Measurements from ENCODE around the gene TGIF1.

TGIF1 gene

GRCh38 chr18:3440341-3440740, 9.6 kb upstream of the TGIF1 start:
- no peak for DNase-seq

GRCh38 chr18:3441290-3441689, 8.7 kb upstream of the TGIF1 start:
- DNase-seq = peak; percentile 22

GRCh38 chr18:3442919-3443318, 7.1 kb upstream of the TGIF1 start:
- no peak for DNase-seq

- DNase-seq = no peak
Measured at GRCh38 chr18:3444296-3444695, 5.7 kb upstream of the TGIF1 start.

- no peak for DNase-seq
Measured at GRCh38 chr18:3444954-3445353, 5.0 kb upstream of the TGIF1 start.

GRCh38 chr18:3447068-3447894, 2.7 kb upstream of the TGIF1 start:
- DNase-seq = no peak

- DNase-seq = peak; percentile 97
Measured at GRCh38 chr18:3447895-3448837, 1.8 kb upstream of the TGIF1 start.

GRCh38 chr18:3448838-3449511, 997 bp upstream of the TGIF1 start:
- DNase-seq = peak; percentile 80

GRCh38 chr18:3449512-3450011, 410 bp upstream of the TGIF1 start:
- peak; percentile 80 for DNase-seq

- no peak for DNase-seq
Measured at GRCh38 chr18:3450799-3451182, 819 bp downstream of the TGIF1 start.

GRCh38 chr18:3451183-3451988, 1.4 kb downstream of the TGIF1 start:
- DNase-seq = peak; percentile 75

GRCh38 chr18:3451989-3452749, 2.2 kb downstream of the TGIF1 start:
- DNase-seq = no peak

- no peak for DNase-seq
Measured at GRCh38 chr18:3452750-3453539, 3.0 kb downstream of the TGIF1 start.

GRCh38 chr18:3453540-3454364, 3.8 kb downstream of the TGIF1 start:
- peak; percentile 7 for DNase-seq

GRCh38 chr18:3454365-3455089, 4.6 kb downstream of the TGIF1 start:
- peak; percentile 27 for DNase-seq

GRCh38 chr18:3455090-3455635, 5.2 kb downstream of the TGIF1 start:
- DNase-seq = no peak

- DNase-seq = no peak
Measured at GRCh38 chr18:3455907-3456685, 6.1 kb downstream of the TGIF1 start.

GRCh38 chr18:3456686-3457069, 6.7 kb downstream of the TGIF1 start:
- DNase-seq = peak; percentile 62

All from NCI-H345 (cell line).